ENCODE results near the gene CYB5R2.
"Not testable (repeated sequence)": the region's sequence is repeated elsewhere in the genome, so short reads cannot be mapped to it uniquely, and the experiment has no call there.

The CYB5R2 gene

DNA sequence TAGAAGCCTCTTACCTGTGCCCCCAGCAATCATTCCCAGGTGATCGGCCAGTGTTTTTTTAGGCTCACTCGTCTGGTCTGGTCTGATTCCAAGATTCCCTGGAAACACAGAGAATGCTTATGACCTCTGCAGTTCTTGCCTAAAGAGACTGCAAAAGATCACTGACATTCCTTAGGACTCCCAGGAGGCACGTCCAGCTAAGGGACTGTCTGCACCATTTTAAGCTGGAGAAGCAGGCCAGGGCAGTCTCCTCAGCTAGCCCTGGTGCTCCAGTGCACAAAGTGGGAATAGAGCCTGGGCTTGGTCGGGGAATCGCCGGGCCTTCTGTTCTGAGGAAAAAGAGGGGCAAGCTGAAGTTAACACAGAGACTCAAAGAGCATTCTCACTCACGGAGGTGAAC, 4.8 kb downstream of the CYB5R2 start:
- DNase-seq = no peak

DNA sequence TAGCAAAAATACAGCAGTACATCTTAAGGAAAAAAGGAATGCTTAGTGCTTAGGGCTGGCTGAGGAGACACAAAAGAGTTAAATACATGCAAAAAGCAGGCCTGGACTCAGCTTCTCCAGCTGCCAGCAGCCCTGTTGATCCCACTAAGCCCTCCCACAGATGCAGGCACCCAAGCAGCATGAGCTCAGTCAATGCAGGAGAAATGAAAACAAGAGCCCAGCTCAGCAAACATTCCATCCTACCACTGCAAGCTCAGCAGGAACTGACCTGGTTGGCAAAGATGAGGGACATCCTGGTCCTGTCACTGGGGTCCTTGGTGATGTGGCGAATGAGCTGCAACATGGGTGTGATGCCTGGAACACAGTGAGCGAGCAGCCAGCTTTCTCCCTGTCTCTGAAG, 5.8 kb downstream of the CYB5R2 start:
- DNase-seq = no peak

DNA sequence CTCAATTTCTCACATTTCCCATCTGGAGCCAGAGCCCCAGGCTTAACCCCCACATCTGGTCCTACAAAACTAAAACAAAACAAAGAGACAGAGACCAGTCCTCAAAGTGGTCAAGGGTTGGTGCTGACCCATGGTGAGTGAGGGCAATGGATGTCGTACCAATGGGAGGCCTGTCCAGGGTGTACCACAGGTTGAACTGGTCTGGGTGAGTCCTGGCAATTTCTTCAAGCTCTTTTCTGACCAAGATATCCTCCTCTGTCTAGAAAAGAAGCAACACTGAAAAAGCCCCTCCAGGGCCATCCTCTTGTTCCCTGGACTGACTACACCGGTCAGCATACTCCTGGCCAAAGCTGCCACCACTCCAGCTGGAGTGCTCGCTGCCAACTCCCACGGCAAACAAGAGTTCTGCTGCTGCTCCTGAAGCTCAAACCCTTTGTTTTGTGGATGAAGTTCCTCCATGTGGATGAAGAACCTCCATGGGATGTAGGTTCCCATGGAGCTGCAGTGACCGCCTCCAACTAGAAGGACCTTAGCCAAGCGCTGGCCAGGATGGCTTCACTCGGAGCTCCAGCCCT, 6.9 kb downstream of the CYB5R2 start:
- DNase-seq = no peak

DNA sequence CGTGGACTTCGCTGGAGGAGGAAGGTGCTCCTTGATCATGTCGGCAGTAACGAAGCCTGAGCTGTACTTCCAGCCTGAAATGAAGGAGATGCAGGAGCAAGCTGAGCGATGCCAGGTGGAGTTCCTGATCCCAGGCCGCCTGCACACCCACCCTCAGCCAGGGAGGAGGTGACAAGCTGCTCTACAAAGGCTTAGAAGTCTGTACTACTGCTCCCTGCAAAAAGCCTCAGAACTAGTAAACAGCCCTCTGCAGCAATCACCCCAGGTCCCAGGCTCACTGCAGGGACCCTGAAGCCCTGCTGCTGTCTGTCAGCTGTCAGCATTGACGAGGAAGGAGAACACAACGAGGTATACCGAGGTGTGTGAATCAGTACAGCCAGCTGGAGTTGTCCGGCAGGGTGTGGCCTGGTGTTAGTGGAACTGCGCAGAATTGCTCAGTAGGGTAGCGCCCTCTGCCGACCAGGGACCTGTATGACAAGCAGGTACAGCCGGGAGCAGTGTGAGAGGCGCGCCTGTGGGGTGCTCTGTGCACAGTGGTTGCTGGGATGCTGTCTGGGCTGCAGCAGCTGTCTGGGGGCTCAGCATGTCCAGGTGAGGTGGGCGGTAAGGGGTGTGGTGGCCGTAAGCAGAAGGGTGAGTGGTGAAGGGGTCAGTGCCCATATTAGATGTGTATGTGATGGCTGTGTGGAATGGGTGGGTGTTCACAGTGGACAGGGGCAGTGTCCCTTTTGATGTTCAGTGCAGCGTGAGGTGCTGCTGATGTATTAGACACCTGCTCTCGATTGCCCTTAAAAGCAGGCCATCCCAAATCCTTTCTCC, 7.6 kb downstream of the CYB5R2 start:
- peak; percentile 57 for DNase-seq

DNA sequence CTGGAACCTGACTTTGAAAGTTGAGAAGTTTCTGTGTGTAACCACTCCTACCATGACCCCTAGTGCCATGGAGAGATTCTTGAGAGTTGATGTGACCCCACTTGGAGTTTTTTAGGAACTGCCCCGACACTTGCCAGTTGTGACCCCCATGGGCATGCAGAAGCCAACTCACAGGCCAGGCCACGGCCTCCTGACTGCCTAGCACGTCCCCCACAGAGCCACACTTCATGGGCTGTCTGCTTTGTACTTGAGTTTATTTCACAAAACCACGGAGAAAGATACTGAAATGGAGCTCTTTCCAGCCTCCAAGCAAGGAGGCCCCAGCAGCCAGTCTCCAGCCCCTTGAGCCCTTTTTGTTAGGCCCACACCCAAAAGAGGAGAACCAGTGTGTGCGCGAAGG, 8.4 kb downstream of the CYB5R2 start:
- no peak for DNase-seq

DNA sequence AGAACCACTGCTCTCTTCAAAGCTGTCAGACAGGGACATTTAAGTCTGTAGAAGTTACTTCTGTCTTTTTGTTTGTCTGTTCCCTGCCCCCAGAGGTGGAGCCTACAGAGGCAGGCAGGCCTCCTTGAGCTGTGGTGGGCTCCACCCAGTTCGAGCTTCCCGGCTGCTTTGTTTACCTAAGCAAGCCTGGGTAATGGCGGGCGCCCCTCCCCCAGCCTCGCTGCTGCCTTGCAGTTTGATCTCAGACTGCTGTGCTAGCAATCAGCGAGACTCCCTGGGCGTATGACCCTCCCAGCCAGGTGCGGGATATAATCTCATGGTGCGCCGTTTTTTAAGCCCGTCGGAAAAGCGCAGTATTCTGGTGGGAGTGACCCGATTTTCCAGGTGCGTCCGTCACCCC, 9.8 kb downstream of the CYB5R2 start:
- not testable (repeated sequence) for DNase-seq

DNA sequence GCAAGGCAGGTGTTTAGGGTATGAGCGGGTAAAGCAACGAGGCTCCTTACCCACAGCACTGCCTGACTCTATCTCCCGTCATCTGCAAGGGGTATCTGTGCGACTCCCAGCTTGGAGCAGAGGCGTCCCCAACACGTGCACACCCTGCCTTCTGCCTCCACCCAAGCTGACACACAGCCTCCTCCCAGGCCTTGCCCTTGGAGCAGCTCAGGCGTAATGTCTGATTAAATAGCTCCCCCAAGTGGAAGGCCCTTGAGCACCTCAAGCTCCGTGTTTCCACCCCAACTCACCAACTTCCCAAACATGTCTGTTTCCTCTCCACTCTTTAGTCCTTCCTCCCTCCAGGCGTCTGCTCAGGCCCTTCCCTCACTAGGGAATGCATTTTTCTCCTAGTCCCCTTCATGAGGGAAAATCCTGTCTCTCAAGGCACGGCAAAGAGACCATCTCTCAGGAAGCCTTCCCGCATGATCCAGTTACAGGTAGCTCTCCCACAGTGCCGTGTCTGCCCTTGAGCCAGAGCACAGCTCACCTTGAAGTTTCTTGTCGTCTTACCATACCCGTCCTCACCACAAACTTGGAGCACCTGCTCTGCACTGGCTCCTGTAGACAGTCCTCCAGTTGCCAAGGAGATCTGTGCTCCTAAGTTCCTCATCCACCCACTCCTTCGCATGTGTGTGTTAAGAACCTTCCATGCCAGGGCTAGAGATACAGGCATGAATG, 15.8 kb downstream of the CYB5R2 start:
- DNase-seq = peak; percentile 43

DNA sequence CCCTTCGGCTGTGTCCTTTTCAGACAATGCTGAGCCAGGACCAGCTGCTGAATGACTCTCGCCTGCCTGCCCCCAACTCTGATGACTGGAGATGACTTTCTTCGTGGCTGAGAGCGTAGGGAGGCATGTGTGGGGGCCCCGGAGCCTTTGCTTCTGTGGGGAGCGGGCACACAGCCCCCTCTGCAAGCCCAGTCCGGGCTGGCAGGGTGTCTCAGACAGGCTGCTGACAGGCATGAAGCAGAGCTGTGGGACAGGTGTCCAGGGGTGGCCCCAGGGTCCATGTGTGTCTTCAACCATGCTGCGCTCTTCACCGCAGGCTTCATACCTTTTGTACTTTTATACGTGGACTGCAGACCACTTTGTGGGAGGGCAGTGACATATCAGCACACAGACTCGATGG, 16.6 kb downstream of the CYB5R2 start:
- no peak for DNase-seq

DNA sequence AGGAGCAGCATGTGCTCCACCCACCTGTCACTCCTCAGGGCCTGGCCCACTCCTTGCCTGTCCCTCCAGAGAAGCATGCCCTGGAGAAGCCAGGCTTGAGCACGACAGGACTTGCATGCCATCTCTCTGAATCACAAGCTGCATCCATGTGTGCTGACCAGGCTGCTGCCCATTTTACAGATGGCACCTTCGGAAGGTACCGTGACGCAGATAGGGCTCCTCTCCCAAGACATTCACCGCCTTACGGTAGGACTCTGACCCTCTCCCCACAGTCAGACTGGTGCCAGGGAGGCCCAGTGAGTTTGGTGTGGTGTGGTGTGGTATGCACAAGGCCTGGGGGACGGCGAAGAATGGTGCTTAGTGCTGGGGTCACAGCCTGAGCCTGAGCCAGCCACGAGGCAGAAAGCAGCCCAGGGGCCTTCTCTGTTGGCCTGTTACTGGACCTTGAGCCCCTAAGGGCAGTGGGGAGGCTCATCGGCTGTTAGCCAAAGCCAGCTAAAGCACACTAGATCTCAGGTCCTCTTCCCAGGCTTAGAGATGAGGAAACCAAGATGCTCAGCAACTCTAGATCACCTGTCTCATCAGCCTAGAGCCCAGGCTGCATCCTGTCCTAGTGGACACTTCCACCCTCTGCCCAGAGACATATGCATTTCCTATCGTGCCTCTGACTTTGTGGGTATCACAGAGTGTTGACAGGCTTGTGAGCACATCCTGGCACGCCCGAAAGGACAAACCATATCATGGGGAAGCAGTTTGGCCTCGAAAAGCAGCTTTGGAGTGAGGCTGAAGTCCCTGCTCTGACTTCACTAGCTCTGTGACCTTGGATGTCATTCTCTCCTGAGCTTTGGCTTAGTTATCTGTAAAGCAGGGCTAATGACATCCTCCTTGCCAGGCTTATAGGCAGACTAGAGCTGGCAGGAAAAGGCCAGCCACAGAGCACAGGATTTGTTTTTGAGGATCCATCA, 17.8 kb downstream of the CYB5R2 start:
- DNase-seq = no peak

DNA sequence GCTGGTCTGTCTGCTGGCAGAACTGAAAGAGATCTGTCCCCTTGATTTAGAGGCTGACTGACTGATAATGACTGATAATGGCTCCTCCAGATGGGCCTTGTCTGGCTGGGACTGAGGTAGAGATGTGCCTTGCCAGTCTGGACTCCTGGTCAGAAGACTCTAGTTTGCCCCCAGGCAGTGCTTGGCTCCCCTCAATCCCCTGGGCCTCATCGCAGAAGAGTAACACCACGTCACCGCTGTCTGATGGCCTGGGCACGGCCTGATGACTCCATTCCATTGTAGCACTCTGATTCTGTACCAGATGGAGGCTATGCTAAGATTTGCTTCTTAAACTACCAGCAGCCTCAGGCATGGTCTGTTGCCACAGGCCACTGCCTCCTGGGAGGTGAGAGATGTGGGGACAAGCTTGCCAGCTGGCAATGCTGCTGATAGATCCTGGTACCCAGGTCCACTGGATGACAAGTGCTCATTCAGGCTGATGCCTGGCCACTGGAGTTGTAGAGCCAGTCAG, 19.1 kb downstream of the CYB5R2 start:
- DNase-seq = no peak

DNA sequence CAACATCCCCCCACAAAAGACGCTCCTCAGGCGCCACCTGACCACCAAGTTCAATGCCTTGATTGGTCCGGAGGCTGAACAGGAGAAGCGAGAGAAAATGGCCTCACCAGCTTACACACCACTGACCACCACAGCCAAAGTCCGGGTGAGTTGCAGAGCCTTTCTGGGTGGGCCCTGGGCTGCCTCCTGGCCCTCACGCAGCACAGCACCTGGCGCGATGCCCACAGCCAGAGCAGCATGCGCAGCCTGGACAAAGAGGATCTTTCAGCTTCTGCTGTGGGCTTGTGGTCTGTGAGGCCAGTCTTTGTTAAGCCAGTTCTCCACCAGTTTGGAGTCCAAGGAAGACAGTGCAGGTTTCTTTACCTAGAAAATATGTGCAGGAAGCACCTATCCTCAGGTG, 21.6 kb downstream of the CYB5R2 start:
- DNase-seq = no peak

DNA sequence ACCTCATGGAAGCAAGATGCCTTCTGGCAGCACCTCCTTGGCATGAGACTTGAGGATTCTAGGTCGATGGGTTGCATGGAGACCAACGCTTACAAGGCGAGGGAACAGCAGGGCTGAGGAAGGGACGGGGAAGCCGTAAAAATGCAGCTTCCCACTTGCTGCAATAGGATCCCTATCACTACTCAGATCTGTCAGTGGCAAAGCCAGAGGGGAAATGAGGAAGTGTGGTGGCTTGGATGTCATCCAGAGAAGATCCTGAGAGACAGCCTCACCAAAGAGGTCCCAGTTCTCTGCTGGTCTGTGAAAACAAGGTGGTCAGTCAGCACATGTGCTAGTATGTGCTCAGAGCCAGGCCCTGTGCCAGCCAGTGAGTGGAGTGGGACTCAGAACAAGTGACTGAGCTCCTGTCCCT, 22.2 kb downstream of the CYB5R2 start:
- no peak for DNase-seq

DNA sequence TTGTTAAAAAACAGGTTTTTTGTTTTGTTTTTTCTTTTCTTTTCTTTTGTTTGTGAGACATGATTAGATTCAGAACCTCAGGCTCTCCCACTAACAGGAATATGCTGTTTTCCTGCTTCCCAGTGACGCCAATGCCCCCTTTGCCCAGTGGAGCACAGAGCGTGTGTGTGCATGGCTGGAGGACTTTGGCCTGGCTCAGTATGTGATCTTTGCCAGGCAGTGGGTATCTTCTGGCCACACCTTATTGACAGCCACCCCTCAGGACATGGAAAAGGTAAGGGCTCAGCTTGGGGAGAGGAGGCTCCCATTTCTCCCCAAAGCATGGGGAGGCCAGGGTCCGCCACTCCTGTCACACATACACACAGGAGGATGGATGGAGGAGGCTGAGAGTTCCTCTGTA, 25.0 kb downstream of the CYB5R2 start:
- DNase-seq = no peak

DNA sequence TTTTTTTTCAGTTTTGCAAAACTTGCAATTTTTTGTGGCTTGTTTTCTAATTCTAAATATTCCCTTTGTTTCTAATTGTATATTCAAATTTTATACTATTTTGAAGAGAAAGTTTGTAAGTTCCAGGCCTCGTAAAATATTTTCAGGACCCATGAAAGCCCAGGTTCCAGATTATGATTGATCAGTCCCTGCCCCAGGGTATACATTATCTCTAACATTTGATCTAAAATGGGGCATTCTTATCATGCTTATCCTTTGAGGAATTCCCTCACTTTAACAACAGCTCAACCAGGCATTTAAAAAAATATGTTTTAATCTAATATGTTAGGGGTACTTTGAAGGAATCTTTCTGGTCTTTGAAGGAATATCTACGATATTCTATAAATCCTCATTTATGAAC, 26.4 kb downstream of the CYB5R2 start:
- DNase-seq = no peak

DNA sequence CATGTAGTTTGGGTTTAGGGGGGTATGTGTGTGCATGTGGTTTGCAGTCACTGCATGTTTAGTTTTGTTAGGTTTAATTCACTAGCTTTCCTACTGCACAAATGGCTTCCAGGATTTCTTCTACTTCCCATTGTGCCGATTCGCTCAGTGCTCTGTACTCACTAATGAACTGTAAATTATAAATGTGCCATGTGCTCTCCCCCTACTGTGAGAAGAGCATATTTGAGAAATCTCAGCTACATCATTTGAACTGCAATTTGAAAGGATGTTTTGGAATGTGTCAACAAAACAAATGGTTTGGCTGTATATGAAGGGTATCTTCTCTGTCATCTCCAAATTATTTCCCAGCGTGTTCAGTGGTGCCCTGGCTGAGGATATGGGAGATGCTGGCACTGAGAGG, 28.1 kb downstream of the CYB5R2 start:
- no peak for DNase-seq

DNA sequence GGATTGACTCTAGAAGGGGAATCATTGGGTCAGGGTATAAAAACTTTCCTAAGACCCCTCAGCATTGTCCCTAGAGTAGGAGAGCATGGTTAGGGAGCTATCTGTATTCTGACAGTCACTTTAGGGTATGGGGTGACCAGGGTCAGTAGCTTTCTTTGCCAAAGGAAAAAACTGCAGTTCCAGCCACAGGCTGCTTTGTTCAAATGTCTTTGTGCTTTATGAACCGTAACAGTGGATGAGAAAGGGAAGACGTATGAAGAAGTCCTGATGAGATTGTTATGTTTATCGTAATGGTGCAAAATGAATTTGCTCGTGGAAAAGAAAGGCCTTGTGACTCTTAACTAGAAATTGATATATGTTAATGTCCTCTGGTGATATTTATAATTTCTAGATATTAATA, 30.0 kb downstream of the CYB5R2 start:
- DNase-seq = no peak

DNA sequence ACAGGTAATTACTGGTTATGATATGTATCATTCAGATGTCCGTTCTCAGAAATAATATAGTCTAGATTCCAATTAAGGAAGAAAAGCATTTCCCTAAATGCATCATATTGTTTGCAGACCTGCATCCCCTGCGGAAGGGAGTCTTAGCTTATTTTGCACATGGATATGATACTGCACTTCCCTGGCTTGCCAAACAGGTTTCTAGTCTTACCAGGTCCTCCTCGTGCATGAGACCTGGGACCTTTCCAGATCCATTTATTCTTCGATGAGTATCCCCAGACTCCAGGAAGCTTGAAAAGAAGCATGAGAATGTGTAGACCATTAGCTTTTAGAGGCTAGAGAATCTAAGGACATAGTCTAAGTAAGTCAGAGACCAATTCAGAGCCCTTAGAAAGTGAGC, 30.6 kb downstream of the CYB5R2 start:
- no peak for DNase-seq

DNA sequence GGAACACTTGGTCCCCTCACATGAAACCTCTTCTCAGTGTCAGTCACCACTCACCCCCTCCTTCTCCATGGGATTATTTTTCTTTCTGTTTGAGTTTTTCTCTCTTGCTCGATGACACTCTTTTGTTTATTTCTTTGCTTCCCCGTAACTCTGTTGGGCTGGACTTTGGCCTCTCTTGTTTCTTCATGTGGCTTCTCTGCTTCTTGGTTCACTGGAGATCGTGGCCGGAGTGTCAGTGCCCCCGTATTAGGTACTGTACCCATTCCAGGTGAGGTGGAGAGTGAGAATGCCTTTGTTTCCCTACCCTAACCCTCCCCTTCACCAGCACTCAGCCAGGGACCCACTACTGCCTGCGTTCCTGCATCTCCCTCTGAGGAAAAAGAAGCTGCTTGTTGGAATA, 32.5 kb downstream of the CYB5R2 start:
- DNase-seq = no peak

DNA sequence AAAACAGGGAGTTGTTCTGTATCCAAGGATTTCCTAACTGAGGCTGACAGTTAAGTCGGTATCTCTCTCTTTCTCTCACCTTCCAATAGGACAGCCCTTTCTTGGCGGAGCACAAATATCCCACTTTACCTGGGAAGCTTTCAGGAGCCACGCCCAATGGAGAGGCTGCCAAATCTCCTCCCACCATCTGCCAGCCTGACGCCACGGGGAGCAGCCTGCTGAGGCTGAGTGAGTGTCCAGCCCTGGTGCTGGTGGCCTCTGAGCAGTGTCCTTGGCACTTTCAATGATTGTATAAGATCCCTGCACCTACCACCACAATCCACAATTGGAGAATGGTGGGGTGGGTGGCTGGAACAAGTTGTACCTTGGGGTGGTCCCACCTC, 33.7 kb downstream of the CYB5R2 start:
- no peak for DNase-seq

DNA sequence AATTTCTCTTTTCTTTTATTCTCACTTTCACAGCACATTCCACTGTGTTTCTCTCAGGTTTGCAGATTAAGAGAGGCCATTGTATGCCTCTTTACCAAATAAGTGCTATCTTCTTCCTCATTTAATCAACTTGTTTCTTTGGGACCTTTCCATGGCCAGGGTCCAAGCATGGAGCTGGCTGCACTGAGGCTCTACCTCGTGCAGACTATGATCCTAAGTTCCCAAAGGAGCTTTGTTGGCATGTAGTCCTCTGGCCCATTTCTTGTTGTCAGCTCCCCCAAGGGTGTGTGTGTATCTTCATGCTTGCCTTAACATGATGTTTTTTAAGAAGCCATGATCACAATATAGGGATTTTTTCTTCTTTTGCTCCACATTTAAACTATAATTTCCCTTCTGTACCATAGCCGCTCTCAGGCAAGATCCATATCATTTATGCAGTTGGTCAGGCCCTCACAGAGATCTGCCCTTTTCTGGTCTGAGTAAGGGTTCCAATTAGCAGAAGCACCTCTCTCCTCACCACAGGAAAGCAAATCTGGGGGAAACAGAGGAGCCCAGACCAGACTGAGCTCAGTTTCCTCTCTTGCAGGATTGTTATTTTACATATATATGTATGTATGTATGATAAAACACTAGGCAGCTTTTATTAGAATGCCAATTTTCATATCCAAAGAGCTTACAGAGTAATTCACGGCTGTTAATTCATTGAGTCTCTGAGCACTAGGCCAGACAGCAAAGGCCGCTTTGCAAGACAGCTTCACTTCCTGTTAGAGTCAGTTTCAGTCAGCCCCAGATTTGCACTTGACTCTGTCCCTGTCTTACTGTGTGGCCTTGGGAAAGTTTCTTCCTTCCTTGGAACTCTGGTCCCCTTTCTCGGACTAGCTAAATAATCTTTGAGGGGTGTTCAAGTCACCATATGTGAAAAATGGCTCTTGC, 34.3 kb downstream of the CYB5R2 start:
- no peak for DNase-seq

DNA sequence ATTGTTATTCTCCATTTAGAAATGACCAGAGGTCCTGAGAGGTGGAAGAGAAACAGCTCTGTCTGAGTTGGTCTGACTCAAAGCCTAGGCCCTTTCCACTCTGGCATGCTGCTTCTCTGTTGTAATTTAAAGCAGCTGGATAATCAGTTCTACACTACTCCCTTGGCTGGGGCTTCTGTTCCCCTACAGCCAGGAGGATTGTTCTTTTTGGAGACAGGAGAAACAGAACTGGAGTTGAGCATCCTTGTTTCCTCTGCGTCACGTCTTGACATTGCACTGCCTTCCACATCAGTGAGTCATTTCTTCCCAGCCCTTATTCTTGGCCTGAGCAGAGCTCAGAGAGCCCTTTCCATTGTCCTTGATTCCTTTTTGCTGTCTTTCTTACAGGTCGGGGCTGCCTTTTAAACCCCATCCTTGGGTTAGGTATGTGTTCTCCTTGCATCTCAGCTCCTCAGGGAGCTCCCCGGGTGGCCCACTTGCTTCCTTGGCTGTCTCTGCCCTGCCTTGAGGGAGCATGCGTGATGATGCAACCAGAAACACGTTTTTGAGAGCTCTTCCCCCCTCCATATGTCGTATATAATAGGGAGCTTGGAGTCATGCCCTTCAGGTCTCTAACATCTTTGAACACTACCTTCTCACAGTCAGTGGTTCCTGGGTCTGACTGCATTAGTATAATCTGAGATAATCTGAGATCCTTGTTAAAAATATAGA, 35.7 kb downstream of the CYB5R2 start:
- DNase-seq = no peak

Data from NCI-H774 (cell line).